ENCODE results near the gene ZBTB21. TPM values are rescaled to one million over a fixed set of nuclear protein-coding genes. Genes with fewer than 3 reads are reported as not detected.
"Not testable (repeated sequence)": the region's sequence is repeated elsewhere in the genome, so short reads cannot be mapped to it uniquely, and the experiment has no call there.

ZBTB21 gene
- total RNA-seq, 1 donor from 2014 or later, result 31.8 TPM

DNA sequence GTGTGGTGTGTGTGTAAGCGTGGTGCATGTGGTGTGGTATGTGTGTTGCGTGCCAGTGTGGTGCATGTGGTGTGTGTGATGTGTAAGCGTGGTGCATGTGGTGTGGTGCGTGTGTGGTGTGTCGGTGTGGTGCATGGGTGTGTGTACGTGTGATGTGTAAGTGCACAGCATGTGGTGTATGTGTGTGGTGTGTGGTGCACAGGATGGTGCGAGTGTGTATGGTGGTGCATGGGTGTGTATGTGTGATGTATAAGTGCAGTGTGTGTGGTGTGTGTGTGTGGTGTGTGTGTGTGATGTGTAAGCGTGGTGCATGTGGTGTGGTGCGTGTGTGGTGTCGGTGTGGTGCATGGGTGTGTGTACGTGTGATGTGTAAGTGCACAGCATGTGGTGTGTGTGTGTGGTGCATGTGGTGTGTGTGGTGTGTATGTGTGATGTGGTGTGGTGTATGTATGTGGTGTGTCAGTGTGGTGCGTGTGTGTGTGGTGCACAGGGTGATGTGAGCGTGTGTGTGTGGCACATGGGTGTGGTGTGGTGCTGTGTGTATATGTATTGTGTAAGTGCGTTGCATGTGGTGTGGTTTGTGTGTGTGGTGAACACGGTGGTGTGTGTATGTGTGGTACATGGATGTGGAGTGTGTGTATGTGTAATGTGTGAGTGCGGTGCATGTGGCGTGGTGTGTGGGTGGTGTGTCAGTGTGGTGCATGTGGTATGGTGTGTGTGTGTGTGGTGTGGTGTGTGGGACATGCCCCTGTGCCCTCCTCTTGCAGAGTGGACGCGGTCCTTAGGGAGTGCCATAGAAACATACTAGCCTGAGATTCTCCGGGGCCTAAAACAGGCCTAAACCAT lies 55.3 kb downstream of the ZBTB21 start:
- no peaks in the 10 kb centered on the region for H3K36me3 Mint-ChIP-seq (ENCODE audit: low read depth)
- peak overlapping the region; percentile 57 for H3K4me3 Mint-ChIP-seq
- peak overlapping the region; percentile 4 for H3K27ac Mint-ChIP-seq

DNA sequence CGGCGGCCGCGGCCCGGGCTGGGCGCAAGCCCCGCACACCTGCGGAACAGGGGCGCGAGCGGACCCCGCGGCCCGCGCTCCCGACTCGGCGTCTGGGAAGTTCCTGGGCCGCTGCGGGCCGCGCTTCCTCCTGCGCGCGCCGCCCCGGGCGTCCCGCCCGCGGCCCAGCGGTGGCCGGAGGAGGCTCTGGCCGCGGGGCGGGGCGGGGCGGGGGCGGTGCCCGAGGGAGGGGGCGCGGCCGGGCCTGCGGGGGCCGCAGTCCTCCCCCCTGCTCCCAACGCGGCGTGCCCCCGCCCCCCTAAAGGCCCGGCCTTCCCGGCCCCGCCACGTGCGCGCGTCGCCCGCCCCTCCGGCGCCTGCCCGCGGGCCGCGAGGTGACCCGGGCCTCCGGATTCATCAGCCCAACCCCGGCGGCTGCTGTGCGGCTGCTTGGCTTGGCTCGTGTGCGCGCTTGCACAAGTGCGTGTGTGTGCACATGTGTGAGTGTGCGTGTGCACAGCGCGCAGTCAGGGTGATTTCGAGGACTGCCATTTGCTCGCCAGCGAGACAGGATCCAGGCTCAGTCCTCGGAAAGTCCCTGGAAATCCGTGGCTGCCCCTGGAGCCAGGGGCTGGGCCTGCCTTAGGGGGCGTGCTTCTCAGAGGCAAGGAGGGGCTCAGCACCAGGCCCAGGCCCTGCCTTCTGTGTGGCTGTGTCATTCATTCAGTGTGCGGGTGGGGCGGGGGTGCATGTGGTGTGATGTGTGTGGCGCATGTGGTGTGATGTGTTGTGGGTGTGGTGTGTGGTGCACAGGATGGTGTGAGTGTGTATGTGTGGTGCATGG lies 56.1 kb downstream of the ZBTB21 start, which contains the start of gene C2CD2:
Gene C2CD2 (minus strand): TSS at position 188 of the 823 bp plus-strand sequence. CDS start 370 bp downstream, outside the sequence.
- peak within 1 kb of the TSS; percentile 38 for H3K27ac Mint-ChIP-seq
- H3K36me3 Mint-ChIP-seq (ENCODE audit: low read depth), result no peaks in the 10 kb centered on the region
- no peak for DNase-seq (ENCODE audit: low spot score)
- peak within 1 kb of the TSS; percentile 60 for H3K4me3 Mint-ChIP-seq
- peaks cover 19% of the 10 kb centered on the region for H3K27me3 Mint-ChIP-seq (ENCODE audit: insufficient read depth)
- H3K4me1 Mint-ChIP-seq (ENCODE audit: low read depth), result peaks cover 6% of the 10 kb centered on the region
- intact Hi-C loops (cut with micrococcal nuclease), result loop anchor here (1.0 to 2.0 kb wide), 2 partner anchors 27 to 54 kb away; no protein-coding TSS in a partner anchor
- no peaks in the 10 kb centered on the region for H3K9me3 Mint-ChIP-seq

More for the DNA sequence above, 55.3 kb downstream of the ZBTB21 start:
- intact Hi-C loops (cut with micrococcal nuclease), result loop anchor here (1.0 kb wide), 1 partner anchor 53 kb away; no protein-coding TSS in a partner anchor
- peaks cover 6% of the 10 kb centered on the region for H3K4me1 Mint-ChIP-seq (ENCODE audit: low read depth)
- H3K9me3 Mint-ChIP-seq, result no peaks in the 10 kb centered on the region
- no peak for DNase-seq (ENCODE audit: low spot score)
- H3K27me3 Mint-ChIP-seq (ENCODE audit: insufficient read depth), result peaks cover 18% of the 10 kb centered on the region

DNA sequence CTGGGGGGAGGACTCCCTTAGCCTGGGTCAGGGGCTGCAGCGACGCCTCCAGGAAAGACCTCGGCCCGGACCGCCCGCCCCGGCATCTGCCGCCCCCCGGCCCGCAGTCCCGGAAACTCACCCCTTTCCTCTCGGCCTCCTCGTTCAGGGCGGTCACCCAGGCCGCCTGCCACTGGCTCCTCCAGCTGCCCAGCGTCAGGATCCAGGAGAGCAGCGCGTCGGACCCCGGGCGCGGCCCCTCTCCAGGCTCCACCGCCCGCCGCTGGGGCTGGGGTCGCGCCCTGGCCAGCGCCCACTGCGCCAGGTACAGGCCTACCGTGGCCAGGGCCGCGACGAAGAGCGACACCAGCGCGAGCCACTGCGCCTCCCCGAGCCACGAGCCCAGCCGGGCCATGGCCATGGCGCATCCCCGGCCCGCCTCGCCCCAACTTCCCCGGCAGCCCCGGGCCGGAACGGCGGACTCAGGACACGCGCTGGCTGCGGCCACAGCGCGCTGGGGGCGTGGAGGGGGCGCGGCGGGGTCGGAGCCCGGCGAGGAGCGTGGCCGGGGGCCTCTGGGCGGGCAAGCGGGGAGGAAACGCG lies 56.8 kb downstream of the ZBTB21 start:
- no peaks in the 10 kb centered on the region for H3K9me3 Mint-ChIP-seq
- no peak for DNase-seq (ENCODE audit: low spot score)
- intact Hi-C loops (cut with micrococcal nuclease), result loop anchor here (2.0 kb wide), 1 partner anchor 27 kb away; no protein-coding TSS in a partner anchor
- H3K4me1 Mint-ChIP-seq (ENCODE audit: low read depth), result peaks cover 6% of the 10 kb centered on the region
- H3K27me3 Mint-ChIP-seq (ENCODE audit: insufficient read depth), result peaks cover 19% of the 10 kb centered on the region
- H3K27ac Mint-ChIP-seq, result no peak overlapping the region
- no peaks in the 10 kb centered on the region for H3K36me3 Mint-ChIP-seq (ENCODE audit: low read depth)
- H3K4me3 Mint-ChIP-seq, result peak overlapping the region; percentile 60

GRCh38 chr21:41952568-41953248 lies 57.5 kb downstream of the ZBTB21 start:
- peaks cover 19% of the 10 kb centered on the region for H3K27me3 Mint-ChIP-seq (ENCODE audit: insufficient read depth)
- intact Hi-C loops (cut with micrococcal nuclease), result loop anchor here (2.0 kb wide), 1 partner anchor 26 kb away; no protein-coding TSS in a partner anchor
- DNase-seq (ENCODE audit: low spot score), result no peak
- peak overlapping the region; percentile 60 for H3K4me3 Mint-ChIP-seq
- peak overlapping the region; percentile 38 for H3K27ac Mint-ChIP-seq
- no peaks in the 10 kb centered on the region for H3K36me3 Mint-ChIP-seq (ENCODE audit: low read depth)
- peaks cover 6% of the 10 kb centered on the region for H3K4me1 Mint-ChIP-seq (ENCODE audit: low read depth)
- no peaks in the 10 kb centered on the region for H3K9me3 Mint-ChIP-seq

- Mint-ChIP-seq H3K9me3 (no peaks in the 10 kb centered on the region), H3K4me1 (ENCODE audit: low read depth) (peaks cover 6% of the 10 kb centered on the region), H3K4me3 (peak overlapping the region; percentile 60), H3K27ac (no peak overlapping the region), H3K36me3 (ENCODE audit: low read depth) (no peaks in the 10 kb centered on the region), H3K27me3 (ENCODE audit: insufficient read depth) (peaks cover 17% of the 10 kb centered on the region)
- intact Hi-C loops (cut with micrococcal nuclease), result loop anchor here (2.0 kb wide), 1 partner anchor 25 kb away; no protein-coding TSS in a partner anchor
- no peak for DNase-seq (ENCODE audit: low spot score)
Observed at GRCh38 chr21:41951876-41952567, 58.1 kb downstream of the ZBTB21 start.

DNA sequence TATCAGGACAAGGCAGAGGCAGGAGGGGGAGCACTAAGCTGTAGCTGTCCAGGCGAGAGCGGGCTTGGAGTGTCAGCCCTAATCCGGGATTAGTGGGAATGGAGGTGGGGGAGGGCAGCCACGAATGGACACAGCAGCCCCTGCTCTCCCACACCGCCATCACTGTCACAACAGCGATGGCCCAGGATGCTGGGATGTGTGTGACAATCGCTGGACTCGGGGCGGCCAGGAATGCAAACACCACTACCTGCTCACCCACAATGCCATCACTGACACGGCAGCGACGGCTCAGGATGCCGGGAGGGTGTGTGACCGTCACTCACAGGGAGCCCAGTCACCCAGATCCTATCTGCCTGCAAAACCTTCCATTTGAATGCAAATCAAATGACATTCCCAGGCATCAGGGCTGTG lies 59.2 kb downstream of the ZBTB21 start:
- no peaks in the 10 kb centered on the region for H3K36me3 Mint-ChIP-seq (ENCODE audit: low read depth)
- DNase-seq (ENCODE audit: low spot score), result no peak
- intact Hi-C loops (cut with micrococcal nuclease), result no loop called here
- H3K27ac Mint-ChIP-seq, result no peak overlapping the region
- H3K9me3 Mint-ChIP-seq, result no peaks in the 10 kb centered on the region
- peaks cover 6% of the 10 kb centered on the region for H3K4me1 Mint-ChIP-seq (ENCODE audit: low read depth)
- H3K27me3 Mint-ChIP-seq (ENCODE audit: insufficient read depth), result peaks cover 17% of the 10 kb centered on the region
- no peak overlapping the region for H3K4me3 Mint-ChIP-seq

DNA sequence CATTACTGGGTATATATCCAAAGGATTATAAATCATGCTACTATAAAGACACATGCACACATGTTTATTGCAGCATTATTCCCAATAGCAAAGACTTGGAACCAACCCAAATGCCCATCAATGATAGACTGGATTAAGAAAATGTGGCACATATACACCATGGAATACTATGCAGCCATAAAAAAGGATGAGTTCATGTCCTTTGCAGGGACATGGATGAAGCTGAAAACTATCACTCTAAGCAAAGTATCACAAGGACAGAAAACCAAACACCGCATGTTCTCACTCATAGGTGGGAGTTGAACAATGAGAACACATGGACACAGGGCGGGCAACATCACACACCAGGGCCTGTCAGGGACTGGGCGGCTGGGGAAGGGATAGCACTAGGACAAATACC lies 60.5 kb downstream of the ZBTB21 start:
- H3K4me3 Mint-ChIP-seq; DNase-seq (ENCODE audit: low spot score); H3K36me3 Mint-ChIP-seq (ENCODE audit: low read depth); H3K4me1 Mint-ChIP-seq (ENCODE audit: low read depth); H3K27ac Mint-ChIP-seq; H3K9me3 Mint-ChIP-seq; intact Hi-C loops (cut with micrococcal nuclease): not testable (repeated sequence)
- H3K27me3 Mint-ChIP-seq (ENCODE audit: insufficient read depth), result peaks cover 17% of the 10 kb centered on the region

DNA sequence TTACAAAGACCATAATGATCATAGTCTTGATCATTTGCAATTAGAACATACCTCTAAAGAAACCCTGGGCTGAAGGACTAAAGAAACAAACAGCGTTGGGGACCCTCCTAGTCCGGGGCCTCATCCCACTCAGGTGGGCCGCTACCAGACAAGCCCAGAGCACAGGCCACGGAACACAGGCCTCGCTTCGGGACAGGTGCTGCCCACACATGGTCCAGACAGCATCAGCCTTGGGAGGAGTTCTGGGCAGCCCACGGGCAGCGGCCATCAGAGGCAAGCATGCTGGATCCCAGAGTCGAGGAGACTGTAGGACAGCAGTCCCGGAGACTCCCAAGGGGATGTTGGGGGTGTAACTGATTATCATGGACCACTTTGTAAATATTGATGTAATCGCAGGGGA lies 61.3 kb downstream of the ZBTB21 start:
- H3K9me3 Mint-ChIP-seq, result no peaks in the 10 kb centered on the region
- H3K4me1 Mint-ChIP-seq (ENCODE audit: low read depth), result no peaks in the 10 kb centered on the region
- no peak overlapping the region for H3K27ac Mint-ChIP-seq
- peaks cover 17% of the 10 kb centered on the region for H3K27me3 Mint-ChIP-seq (ENCODE audit: insufficient read depth)
- no peaks in the 10 kb centered on the region for H3K36me3 Mint-ChIP-seq (ENCODE audit: low read depth)
- intact Hi-C loops (cut with micrococcal nuclease), result no loop called here
- DNase-seq (ENCODE audit: low spot score), result no peak
- H3K4me3 Mint-ChIP-seq, result no peak overlapping the region

- H3K27ac Mint-ChIP-seq, result no peak overlapping the region
- H3K36me3 Mint-ChIP-seq (ENCODE audit: low read depth), result no peaks in the 10 kb centered on the region
- no peak overlapping the region for H3K4me3 Mint-ChIP-seq
- no peaks in the 10 kb centered on the region for H3K9me3 Mint-ChIP-seq
- peaks cover 17% of the 10 kb centered on the region for H3K27me3 Mint-ChIP-seq (ENCODE audit: insufficient read depth)
- DNase-seq (ENCODE audit: low spot score), result no peak
- no peaks in the 10 kb centered on the region for H3K4me1 Mint-ChIP-seq (ENCODE audit: low read depth)
- intact Hi-C loops (cut with micrococcal nuclease), result no loop called here
Observed at GRCh38 chr21:41948078-41948895, 61.9 kb downstream of the ZBTB21 start.

- H3K27ac Mint-ChIP-seq, result no peak overlapping the region
Observed at GRCh38 chr21:41945982-41946381, 64.2 kb downstream of the ZBTB21 start.

DNA sequence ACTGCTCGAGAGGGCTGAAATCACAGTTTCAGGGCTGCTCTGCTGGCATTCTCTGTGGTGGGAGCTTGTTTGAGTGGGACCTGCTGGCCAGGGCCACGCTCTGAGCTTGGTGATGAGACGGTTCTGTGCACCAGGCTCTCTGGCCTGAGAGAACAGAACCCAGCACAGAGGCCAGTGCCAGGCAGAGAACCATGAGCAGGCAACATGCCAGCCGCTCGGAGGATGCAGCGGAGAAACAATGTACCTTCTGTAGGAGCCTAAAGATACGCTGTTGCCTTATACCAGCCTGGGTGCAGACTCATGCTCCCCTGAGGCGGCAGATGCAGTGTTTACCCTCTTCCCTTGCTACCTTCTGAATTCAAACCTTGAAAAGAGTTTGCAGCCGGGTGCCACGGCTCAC lies 66.3 kb downstream of the ZBTB21 start:
- Mint-ChIP-seq H3K4me1 (ENCODE audit: low read depth) (no peaks in the 10 kb centered on the region), H3K27me3 (ENCODE audit: insufficient read depth) (no peaks in the 10 kb centered on the region), H3K36me3 (ENCODE audit: low read depth) (no peaks in the 10 kb centered on the region), H3K4me3 (no peak overlapping the region), H3K9me3 (no peaks in the 10 kb centered on the region), H3K27ac (no peak overlapping the region)
- no peak for DNase-seq (ENCODE audit: low spot score)
- intact Hi-C loops (cut with micrococcal nuclease), result no loop called here

More at GRCh38 chr21:41945982-41946381, 64.2 kb downstream of the ZBTB21 start:
- Mint-ChIP-seq H3K36me3 (ENCODE audit: low read depth) (no peaks in the 10 kb centered on the region), H3K27me3 (ENCODE audit: insufficient read depth) (peaks cover 2% of the 10 kb centered on the region), H3K9me3 (no peaks in the 10 kb centered on the region), H3K4me1 (ENCODE audit: low read depth) (no peaks in the 10 kb centered on the region), H3K4me3 (no peak overlapping the region)
- intact Hi-C loops (cut with micrococcal nuclease), result no loop called here
- DNase-seq (ENCODE audit: low spot score), result no peak

Measured in activated T-helper 1 cell treated with anti-CD3 and anti-CD28 coated beads, Interleukin-12 subunit alpha, Interleukin-12 subunit beta, Interleukin-2, Interleukin-4 antibody, amounts not matched to agents 30 ng/mL and 10 ng/mL and 1 ng/mL, durations not matched to agents 14 hours and 24 hours and 36 hours (primary cell).